Right atrium auricular region (tissue), 2 donors: Measurements from ENCODE around the gene SENP2. TPM values are rescaled to one million over a fixed set of nuclear protein-coding genes. Genes with fewer than 3 reads are reported as not detected.
"Not testable (repeated sequence)": the region's sequence is repeated elsewhere in the genome, so short reads cannot be mapped to it uniquely, and the experiment has no call there.

ENCODE experiments used
- DNase-seq: peaks from one replicate; pipeline ENCODE4 v3.0.0-alpha.2; 2019; ENCODE audit warnings: low spot score
- H3K27ac ChIP-seq, 2 donors: fragments of 200-600 bp; sonication (generic); 1 replicate in 1 of 2; 2 replicates in 1 of 2; pipeline ENCODE4 v1.5.1; 2016 to 2019
- H3K27me3 ChIP-seq, 2 donors: fragments of 200-600 bp; sonication (generic); one replicate each; pipeline versions ENCODE4 v1.5.1 to v1.6.0; 2017 to 2019
- H3K36me3 ChIP-seq: fragments of 200-600 bp; sonication (generic); one replicate; pipeline ENCODE4 v1.5.1; 2016
- H3K4me1 ChIP-seq, 2 donors: fragments of 200-600 bp; sonication (generic); one replicate each; pipeline versions ENCODE4 v1.5.1 to v1.6.0; 2017 to 2019
- H3K4me3 ChIP-seq, 2 donors: fragments of 200-600 bp; sonication (generic); 1 replicate in 1 of 2; 2 replicates in 1 of 2; pipeline ENCODE4 v1.5.1; 2017 to 2019; ENCODE audit warnings: mild to moderate bottlenecking in 1 of 2, moderate library complexity in 1 of 2
- H3K9me3 ChIP-seq, 2 donors: fragments of 200-600 bp; sonication (generic); one replicate each; pipeline ENCODE4 v1.5.1; 2019
- total RNA-seq, 2 donors: library from RNA; depleted of rRNA; stranded (reverse); fragments of >200 nt; gene quantifications; one replicate each; pipeline ENCODE4 v1.1.0, GENCODE V29; 2016
- TF ChIP-seq, protein P1 (sequence below), 2 donors: fragments of 200-600 bp; sonication (generic); IDR thresholded peaks; one replicate each; pipeline ENCODE4 v1.5.1; 2019; ENCODE audit warnings: antibody characterized with exemption in 2 of 2

SENP2 gene
- total RNA-seq, 2 donors from 2014 or later: 10.8 to 17.8 TPM

DNA sequence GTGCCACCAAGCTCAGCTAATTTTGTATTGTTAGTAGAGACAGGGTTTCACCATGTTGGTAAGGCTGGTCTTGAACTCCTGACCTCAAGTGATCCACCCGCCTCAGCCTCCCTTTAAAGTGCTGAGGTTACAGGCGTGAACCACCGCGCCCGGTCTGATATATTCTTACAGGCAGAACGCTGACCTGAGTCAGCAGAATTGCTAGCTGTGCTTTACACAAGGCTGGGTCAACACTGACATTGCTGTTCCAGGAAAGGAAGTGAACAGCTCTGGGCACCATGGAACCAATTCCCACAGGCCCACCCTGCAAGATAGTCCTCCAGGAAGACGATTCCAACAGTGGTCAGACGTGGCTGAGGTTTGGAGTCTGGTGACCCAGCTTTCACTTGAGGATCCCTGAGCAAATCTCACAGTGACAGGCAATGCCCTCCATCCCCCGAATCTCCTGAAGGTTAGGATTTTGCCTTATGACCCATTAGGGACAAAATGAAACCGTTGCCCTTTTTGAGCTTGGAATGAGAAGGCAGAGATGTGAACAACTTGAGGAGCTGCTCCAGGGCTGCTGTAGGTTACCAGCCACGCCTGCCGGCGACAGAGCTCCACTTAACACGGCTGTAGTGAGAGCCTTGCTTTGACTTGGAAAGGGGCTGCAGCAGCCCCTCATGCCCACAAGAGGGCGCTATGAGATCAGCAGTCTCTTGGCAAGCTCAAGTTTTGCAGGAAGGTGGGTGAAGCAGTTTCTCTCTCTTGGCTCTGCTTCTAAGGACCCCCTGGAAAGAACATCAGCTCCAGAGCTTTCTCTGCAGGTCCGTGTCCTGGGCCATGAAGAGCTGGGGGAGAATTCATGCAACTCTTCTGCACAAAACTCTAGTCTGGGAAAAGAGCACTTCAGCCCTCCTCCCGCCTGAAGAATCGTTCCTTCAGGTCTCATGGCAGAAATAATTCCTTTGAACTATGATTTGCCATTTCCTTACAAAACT, 74.1 kb downstream of the SENP2 start:
- Histone ChIP-seq H3K27me3 (no peaks in the 10 kb centered on the region), H3K27ac (peak overlapping the region; percentile 35 to 72), H3K9me3 (no peaks in the 10 kb centered on the region), H3K4me1 (peaks cover 0 to 46% of the 10 kb centered on the region in 2 donors), H3K36me3 (no peaks in the 10 kb centered on the region), H3K4me3 (no peak overlapping the region)
- TF ChIP-seq, protein P1, sequence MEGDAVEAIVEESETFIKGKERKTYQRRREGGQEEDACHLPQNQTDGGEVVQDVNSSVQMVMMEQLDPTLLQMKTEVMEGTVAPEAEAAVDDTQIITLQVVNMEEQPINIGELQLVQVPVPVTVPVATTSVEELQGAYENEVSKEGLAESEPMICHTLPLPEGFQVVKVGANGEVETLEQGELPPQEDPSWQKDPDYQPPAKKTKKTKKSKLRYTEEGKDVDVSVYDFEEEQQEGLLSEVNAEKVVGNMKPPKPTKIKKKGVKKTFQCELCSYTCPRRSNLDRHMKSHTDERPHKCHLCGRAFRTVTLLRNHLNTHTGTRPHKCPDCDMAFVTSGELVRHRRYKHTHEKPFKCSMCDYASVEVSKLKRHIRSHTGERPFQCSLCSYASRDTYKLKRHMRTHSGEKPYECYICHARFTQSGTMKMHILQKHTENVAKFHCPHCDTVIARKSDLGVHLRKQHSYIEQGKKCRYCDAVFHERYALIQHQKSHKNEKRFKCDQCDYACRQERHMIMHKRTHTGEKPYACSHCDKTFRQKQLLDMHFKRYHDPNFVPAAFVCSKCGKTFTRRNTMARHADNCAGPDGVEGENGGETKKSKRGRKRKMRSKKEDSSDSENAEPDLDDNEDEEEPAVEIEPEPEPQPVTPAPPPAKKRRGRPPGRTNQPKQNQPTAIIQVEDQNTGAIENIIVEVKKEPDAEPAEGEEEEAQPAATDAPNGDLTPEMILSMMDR (IDR thresholded peaks at IDR 0.05): peak; percentile 95 to 98
- DNase-seq: peak; percentile 80

DNA sequence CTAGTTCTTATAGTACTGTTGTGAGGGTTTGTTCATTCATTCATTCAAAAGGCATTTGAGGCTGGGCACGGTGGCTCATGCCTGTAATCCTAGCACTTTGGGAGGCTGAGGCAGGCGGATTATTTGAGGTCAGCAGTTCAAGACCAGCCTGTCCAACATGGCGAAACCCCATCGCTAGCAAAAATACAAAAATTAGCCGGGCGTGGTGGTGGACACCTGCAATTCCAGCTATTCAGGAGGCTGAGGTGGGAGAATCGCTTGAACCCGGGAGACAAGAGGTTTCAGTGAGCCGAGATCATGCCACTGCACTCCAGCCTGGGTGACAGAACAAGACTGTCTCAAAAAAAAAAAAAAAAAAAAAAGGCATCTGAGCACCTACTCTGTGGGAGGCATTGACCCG, 75.2 kb downstream of the SENP2 start:
- peaks cover 0 to 37% of the 10 kb centered on the region in 2 donors for H3K4me1 ChIP-seq
- DNase-seq: peak; percentile 44
- not testable (repeated sequence) for H3K27ac ChIP-seq, H3K27me3 ChIP-seq, H3K4me3 ChIP-seq, H3K9me3 ChIP-seq, H3K36me3 ChIP-seq

DNA sequence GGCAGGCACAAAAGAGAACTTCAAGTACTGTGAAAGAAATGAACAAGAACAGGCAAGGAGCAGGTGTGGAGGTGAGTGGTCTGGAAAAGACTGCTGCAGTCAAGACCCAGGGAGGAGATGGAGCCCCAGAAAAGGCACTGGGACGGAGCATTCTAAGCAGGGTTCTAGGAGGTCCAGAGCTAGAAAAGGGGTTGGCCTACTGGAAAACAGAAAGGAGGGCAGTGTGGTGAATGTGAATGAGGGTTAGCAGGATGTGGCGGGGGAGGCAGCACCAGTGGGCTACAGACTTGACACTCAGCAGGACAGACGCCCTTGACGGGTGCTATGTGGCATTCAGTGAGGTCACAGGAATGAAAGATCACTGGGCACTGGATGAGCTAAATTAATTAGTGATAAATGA, 75.7 kb downstream of the SENP2 start:
- Histone ChIP-seq H3K9me3 (no peaks in the 10 kb centered on the region), H3K36me3 (no peaks in the 10 kb centered on the region), H3K4me3 (no peak overlapping the region), H3K27ac (no peak overlapping the region), H3K4me1 (peaks cover 0 to 34% of the 10 kb centered on the region in 2 donors), H3K27me3 (no peaks in the 10 kb centered on the region)
- TF ChIP-seq, protein P1 (IDR thresholded peaks at IDR 0.05): no peak
- peak; percentile 56 for DNase-seq

DNA sequence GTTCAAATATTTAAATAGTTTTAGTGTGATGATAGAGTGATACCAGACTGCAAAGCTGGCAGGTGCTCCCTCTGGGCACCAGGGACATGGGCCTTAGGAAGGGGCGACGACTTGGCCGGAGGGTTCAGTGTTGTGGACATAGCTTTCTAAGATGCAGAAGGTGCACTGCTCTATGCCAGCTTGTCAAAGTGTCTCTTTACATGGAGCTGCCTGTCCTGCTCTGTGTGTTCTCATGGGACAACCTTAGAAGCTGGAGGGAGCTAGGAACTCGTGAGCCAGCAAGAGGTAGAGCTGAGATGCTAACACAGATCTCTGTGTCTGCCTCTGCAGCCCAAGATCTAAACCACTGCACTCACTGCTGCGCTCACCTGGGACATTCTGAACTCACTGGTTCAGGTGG, 77.8 kb downstream of the SENP2 start:
- Histone ChIP-seq H3K27me3 (no peaks in the 10 kb centered on the region), H3K27ac (no peak overlapping the region), H3K4me3 (no peak overlapping the region), H3K9me3 (no peaks in the 10 kb centered on the region), H3K36me3 (no peaks in the 10 kb centered on the region), H3K4me1 (peaks cover 0 to 12% of the 10 kb centered on the region in 2 donors)
- TF ChIP-seq, protein P1 (IDR thresholded peaks at IDR 0.05): no peak
- no peak for DNase-seq

DNA sequence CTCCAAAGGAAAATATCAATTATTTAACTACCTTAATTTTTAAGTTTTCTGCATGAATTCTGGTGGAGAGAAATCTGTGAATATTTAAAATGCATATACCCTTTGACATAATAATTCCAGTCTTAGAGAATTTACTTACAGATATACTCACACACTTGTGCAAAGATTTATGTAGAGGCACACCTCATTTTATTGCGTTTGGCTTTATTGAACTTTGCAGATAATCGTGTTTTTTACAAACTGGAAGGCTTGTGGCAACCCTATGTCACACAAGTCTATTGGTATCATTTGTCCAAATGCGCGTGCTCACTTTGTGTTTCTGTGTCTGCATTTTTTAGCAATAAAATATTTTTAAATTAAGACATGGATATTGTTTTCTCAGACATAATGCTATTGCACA, 81.5 kb downstream of the SENP2 start:
- Histone ChIP-seq H3K9me3 (no peaks in the 10 kb centered on the region), H3K4me3 (no peak overlapping the region), H3K27me3 (no peaks in the 10 kb centered on the region), H3K27ac (no peak overlapping the region), H3K36me3 (no peaks in the 10 kb centered on the region), H3K4me1 (no peaks in the 10 kb centered on the region)
- TF ChIP-seq, protein P1 (IDR thresholded peaks at IDR 0.05): no peak
- no peak for DNase-seq

DNA sequence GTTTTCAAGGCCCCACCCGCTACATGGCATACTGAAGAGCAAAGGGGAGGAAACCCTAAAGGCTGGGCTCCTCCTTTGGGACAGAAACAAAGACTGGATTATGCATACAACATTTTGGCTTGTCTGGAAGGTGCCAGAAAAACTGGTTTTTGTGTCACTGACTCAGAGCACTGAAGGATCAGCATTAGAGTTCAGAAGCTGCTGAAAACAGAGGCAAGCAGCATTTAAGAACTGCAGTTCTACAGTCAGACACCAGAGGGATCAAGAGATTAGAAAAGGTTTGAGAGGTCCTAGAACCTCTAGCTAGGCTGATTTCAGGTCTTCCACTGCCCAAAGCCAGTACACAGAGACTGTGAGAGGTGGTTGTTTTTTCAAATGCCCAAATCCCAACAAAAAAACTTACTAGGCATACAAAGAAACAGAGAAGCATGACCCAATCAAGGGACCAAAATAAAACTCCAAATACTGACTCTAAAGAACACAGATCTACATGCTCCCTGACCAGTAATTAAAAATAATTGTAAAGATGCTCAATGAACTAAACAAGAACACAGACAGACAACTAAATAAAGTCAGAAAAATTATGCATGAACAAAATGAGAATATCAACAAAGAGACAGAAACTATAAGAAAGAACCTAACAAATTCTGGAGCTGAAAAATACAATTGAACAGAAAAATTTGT, 91.2 kb downstream of the SENP2 start:
- DNase-seq: no peak
- H3K36me3 ChIP-seq: peaks cover 6% of the 10 kb centered on the region
- H3K4me1 ChIP-seq: no peaks in the 10 kb centered on the region
- H3K9me3 ChIP-seq: peaks cover 0 to 9% of the 10 kb centered on the region in 2 donors
- no peak overlapping the region for H3K4me3 ChIP-seq
- H3K27ac ChIP-seq: no peak overlapping the region
- TF ChIP-seq, protein P1 (IDR thresholded peaks at IDR 0.05): peak; percentile 31 to 64
- no peaks in the 10 kb centered on the region for H3K27me3 ChIP-seq
